NCI-H82 treated with DMSO at 0.1 percent for 48 hours (cell line): Measurements from ENCODE around the gene CD109.
"Not testable (repeated sequence)": the region's sequence is repeated elsewhere in the genome, so short reads cannot be mapped to it uniquely, and the experiment has no call there.

Experiments used
- DNase-seq: peaks from one replicate; lab custom pipeline; 2025; ENCODE audit not compliant: unreplicated experiment; lab: John Stamatoyannopoulos, UW

CD109 gene

GRCh38 chr6:73683574-73683973 lies 12.4 kb upstream of the CD109 start:
- not testable (repeated sequence) for DNase-seq

DNA sequence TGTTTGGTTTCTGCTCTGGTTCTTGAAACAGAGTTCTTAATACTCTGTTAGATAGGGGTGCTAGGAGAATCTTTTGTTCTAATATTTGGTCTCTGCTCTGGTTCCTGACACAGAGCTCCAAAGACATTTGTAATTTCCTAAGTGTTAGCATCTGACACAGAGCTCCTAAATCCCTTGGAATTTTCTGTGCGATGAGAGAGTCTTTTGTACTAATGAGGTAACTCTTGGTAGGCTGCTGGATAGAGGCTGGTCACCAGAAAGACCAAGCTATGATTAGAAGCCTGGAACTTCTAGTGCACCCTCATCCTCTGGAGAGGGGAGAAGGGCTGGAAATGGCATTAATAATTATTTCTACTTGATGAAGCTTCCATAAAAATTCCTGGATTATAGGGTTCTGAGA lies 7.7 kb upstream of the CD109 start:
- DNase-seq, result no peak

DNA sequence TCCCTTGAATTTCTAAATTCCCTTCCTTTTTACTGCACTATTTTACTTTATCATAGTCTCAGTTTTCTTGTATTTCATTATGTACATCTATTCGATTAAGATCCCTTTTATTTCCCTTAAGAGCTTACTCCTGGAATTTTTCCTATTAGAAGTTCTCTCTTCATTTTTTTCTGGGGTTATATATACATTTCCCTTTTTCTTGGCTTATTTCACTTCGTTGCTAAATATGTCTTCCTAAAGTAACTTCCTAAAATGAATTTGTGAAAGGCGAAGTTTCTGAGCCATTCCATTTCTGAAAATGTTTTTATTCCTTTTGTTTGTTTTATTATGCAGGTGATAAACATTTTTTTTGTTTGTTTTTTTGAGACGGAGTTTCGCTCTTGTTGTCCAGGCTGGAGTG lies 5.9 kb upstream of the CD109 start:
- DNase-seq, result no peak

DNA sequence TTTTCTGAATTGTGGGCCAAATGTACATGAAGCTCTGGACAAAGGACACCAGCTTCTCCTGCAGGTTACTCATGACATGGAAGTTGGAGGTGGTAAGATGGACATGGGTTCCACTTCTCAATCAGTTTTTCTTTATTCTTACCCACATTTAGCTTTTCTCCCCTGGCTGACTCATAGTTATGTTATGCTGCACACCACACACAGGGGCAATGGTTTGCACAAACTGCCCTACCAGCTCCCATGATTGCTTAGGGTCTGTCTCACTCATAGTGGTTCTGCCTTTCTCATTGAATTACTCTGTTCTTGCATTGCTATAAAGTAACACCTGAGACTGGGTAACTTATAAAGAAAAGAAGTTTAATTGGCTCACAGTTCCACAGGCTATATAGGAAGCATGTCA lies 4.5 kb upstream of the CD109 start:
- no peak for DNase-seq

DNA sequence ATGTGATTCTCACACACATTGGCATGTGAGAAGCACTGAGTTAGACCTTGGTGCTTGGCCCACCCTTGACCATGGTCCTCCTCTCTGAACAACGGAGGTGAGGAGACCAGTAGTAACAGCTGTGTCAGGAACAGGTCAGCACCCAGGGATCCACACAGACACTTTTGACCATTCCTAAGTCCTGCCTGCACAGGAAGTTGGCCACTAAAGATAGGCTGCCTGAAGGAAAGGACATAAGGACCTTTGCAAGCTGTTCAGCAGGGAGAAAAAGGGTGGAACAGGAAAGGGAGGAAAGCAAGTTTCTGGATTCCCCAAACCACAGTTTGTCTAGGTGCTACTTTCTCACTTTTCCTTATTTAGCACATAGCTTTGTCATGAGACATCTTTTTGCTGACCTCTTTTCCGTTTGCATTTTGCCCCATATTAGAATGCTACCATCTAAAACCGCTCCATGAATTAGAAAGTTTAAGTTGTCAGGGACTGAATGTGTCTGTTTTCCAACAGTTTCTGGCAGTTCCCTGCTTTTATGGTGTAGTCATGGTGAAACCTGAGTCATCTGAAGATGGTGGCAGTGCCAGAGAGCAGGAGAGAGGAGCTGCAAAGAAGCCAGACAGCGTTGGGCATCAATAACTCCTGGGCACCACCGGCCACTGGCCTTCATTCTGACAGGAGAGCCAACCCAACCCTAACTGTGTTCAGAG lies 1.1 kb upstream of the CD109 start:
- DNase-seq, result no peak

DNA sequence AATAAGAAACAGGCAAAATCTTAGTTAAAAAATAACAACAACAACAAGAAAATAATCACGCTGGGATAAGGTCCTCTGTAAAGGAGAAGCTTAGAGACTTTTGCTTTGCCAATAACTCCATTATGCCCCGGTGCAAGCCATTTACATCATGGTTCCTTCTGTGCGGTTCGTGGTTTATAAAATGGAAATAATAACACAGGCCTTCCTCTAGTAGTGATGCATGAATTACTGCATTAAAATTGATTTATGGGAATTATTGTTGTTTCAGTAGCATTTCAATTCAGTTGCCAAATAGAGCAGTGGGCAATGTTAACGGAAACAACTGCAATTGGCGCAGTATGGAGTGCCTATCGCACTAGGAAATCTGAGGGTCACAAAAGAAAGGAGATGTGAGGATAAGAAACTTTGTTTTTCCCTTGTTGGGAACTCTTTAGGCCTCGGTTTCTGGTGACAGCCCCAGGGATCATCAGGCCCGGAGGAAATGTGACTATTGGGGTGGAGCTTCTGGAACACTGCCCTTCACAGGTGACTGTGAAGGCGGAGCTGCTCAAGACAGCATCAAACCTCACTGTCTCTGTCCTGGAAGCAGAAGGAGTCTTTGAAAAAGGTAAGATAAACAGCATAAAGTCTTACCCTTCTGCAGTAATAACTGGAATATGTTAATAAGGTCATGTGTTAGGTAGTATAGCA lies 1.1 kb downstream of the CD109 start:
- no peak for DNase-seq

DNA sequence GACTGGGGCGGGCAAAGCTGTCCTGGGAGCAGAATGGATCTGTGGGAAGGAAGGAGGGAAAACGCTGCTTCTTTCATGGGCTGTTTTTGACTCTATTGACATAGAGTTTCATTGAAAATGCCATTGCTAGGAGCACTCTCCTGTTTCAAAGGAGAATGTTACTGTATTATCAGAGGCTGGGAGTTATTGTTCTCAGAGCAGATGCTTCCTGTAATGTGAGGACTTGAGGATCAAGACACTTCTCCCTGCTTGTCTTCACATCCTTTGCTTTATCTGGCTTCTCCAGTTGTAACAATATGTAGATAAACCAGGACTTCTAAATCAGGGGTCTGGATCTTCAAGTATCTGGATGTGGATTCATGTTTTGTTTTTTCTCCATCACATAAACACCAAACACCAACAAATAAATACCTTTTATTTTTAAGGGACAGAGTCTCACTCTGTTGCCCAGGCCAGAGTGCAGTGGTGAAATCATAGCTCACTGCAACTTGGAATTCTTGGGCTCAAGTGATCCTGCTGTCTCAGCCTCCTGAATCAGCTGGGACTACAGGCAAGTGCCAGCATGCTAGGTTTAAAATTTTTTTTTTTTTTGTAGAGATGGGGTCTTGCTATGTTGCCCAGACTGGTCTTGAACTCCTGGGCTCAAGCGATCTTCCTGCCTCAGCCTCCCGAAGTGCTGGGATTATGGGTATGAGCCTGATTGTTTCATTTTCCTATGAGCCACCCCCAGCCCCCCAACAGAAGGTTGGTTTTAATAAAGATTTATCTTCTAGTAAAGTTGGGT lies 3.9 kb downstream of the CD109 start:
- no peak for DNase-seq

- no peak for DNase-seq
Observed at GRCh38 chr6:73702444-73702843, 6.4 kb downstream of the CD109 start.

- DNase-seq, result no peak
Observed at GRCh38 chr6:73703466-73703865, 7.5 kb downstream of the CD109 start.

DNA sequence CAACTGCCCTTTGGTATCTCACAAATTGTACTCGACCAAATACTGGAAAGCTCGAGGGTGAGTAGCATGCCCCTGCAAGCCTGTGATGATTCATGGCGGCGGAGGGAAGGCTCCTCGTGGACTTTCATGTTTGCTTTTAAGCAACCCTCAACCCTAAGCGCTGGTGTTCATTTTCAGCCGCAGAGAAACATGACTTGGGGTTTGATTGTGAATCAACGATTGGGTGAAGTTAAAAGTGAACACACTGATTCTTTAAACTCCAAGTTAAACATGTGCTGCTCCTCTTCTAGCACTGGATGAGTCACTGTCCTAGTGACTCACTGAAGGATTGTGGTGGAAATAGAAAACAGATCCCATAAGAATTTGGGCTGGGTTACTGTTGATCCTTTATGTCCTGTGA lies 8.3 kb downstream of the CD109 start:
- no peak for DNase-seq

DNA sequence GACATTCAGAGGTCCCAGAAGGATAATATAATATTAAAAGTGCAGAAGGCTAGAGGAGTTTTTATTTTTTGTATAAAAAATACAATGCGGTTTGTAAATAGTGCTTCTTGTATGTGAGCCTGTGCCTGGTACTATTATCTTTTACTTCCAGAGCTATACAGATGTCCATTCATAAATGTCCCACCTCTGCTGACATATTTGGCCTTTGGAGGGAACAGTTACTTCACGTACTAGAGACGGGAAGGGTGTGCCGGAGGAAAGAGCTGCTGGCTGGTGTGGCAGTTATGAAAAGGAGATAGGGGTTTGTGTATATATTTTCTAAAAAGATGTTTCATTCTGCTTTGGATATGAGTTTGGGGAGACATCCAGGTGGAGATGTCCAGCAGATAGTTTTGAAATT lies 8.8 kb downstream of the CD109 start:
- DNase-seq, result no peak

DNA sequence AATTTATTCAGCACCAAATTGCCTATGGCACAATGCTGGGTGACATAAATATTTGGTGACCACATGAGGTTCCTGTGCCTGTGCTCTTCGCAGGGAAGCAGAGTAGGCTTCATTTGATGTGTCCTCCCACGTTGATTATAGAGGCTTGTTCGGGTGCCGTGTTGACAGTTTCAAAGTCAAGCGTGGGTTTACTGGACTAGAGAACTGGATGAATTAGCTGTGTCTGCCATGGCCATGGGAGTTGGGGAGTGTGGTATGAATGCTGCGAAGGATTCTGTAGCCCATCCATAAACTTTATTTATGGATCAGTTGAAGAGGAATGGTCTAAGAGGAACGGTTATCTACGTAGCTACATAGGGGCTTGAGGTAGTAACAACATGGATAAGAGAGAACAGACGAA lies 11.0 kb downstream of the CD109 start:
- no peak for DNase-seq

GRCh38 chr6:73710470-73710869 lies 14.5 kb downstream of the CD109 start:
- DNase-seq, result peak; percentile 17

DNA sequence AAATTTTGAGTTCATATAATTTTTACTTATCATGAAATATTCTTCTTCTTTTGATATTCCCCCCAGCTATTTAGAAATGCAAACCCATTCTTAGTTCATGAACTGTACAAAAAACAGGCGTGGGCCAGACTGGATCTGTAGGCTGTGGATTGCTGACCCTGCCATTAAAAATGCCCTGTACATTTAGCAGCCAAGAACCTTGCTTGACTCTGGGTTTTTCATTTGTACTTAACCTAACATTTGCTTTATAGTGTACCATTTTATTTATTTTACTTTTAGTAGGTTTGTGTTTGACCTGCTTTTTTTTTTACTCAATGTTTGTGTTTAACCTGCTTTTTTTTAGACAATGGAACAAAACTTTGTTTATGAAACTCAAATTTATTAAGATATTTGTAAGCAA lies 14.9 kb downstream of the CD109 start:
- no peak for DNase-seq

DNA sequence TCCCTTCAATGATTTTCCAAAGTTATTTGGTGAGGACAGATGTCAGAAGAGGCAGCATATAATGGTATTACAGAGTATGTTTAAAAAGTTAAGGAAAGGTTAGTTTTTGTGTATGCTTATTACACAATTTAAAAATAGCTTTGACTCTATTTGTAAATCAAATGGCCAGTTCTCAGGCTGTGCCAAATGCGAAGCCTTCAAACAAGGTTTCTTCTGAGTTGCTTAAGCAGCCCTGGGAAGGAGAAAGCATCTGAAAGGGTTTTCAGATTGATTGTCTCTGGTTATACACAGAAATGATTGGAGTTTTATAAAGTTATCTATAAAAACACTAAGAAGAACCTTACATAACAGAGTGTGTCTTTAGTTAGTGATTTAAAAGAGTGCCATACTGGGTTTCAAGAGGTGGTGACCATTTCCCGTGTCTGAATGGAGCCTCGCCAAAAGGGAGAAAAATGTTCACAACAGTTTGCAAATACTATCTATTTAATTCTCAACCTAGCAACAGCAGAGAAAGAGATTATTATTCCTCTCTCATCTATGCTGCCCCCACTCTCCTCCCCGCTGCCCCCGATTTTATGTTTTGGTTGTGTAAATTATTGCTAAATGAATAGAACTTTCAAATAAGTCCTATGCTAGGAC lies 16.7 kb downstream of the CD109 start:
- no peak for DNase-seq

DNA sequence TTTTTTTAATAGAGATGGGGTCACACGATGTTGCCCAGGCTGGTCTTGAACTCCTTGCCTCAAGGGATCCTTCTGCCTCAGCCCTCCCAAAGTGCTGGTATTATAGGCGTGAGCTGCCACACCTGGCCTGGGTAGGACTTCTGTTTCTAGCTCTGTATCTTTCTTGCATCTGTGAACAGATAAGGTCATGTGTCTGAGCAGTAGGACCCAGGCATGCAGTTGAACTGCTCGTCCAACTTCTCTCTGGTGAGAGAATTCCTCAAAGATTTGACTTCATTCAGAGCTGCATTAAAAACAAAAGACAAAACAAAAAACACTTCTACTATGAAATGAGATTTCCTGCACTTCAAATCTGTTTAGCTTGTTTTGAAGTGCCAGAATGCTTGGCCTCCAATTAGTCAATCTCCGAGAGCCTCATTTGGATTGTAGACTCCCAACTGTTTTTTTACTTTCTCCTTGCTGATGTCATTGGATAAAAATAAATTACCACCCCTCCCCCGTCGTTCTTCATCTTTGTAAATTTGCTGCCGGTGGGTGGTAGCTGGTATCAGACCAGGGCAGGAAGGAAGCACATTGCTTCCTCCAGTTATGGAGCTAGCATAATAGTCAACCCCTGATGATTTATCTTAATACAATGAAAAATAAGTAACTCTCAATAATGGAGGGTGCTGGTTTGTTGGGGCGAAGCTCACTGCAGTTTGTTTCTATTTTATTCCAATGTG lies 17.6 kb downstream of the CD109 start:
- DNase-seq, result no peak

- not testable (repeated sequence) for DNase-seq
Observed at GRCh38 chr6:73715111-73715508, 19.1 kb downstream of the CD109 start.

DNA sequence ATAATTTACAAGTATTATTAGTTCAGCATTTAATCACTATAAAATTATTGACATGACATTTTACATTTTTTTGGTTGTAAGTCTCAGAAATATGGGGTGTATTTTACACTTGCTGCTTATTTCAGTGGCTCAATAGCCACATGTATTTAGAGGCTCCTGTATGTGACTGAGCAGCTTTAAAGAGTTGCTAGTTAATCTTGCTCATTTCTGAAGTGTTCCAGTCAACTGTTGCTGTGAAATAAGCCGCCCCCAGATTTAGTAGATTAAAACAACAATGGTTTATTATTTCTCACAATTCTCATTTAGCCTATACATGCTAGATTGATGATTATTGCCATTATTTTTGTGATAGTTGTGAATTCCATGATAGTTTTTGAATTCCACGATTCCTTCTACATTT lies 23.0 kb downstream of the CD109 start:
- no peak for DNase-seq

DNA sequence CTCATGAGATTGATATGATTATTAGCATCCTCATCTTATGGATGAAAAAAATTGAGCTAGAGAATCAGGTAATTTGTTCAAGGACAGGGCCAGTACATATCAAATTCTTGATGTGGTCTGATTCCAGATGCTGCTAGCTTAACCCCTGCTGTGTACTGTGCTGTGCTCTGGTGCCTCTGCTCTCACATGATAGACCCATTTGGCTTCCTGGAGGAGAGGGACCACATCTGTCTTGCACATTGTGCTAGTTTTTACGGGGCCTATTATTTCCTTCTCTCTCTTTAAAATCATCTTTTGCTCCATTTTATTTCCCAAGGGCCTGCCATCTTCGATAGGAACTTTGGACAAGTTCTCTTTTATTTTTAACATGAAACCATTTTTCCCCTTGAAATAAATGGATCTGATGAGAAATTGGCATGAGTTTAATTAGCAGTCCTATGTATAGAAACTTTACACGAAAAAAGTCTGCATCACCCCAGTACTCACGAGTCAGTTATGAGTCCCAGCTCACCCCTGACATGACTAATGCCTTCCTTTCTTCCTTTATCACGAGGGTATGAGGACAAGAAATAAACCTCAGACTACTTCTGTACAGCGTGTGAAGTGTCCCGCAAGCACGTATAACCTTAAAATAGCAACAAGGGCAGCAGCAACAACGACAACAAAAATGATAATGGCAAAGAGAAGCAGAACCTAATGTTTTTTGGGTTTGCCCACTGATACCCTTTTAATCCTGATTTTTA lies 26.5 kb downstream of the CD109 start:
- DNase-seq, result no peak

DNA sequence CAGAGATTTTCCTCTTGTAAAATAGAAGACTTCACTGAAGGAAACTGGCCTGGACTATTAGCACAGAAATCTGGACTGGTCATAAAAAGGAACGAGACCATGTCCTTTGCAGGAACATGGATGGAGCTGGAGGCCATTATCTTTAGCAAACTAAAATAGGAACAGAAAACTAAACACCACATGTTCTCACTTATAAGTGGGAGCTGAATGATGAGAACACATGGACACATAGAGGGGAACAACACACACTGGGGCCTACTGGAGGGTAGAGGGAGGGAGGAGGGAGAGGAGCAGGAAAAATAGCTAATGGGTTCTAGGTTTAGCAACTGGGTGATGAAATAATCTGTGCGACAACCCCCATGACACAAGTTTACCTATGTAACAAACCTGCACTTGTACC lies 27.5 kb downstream of the CD109 start:
- not testable (repeated sequence) for DNase-seq
